ENCODE results near the gene PDLIM7. TPM values are rescaled to one million over a fixed set of nuclear protein-coding genes. Genes with fewer than 3 reads are reported as not detected.

PDLIM7 gene, protein sequence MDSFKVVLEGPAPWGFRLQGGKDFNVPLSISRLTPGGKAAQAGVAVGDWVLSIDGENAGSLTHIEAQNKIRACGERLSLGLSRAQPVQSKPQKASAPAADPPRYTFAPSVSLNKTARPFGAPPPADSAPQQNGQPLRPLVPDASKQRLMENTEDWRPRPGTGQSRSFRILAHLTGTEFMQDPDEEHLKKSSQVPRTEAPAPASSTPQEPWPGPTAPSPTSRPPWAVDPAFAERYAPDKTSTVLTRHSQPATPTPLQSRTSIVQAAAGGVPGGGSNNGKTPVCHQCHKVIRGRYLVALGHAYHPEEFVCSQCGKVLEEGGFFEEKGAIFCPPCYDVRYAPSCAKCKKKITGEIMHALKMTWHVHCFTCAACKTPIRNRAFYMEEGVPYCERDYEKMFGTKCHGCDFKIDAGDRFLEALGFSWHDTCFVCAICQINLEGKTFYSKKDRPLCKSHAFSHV
- 13.7 and 91.4 TPM in 2 replicates for total RNA-seq (ENCODE audit: low replicate concordance)

DNA sequence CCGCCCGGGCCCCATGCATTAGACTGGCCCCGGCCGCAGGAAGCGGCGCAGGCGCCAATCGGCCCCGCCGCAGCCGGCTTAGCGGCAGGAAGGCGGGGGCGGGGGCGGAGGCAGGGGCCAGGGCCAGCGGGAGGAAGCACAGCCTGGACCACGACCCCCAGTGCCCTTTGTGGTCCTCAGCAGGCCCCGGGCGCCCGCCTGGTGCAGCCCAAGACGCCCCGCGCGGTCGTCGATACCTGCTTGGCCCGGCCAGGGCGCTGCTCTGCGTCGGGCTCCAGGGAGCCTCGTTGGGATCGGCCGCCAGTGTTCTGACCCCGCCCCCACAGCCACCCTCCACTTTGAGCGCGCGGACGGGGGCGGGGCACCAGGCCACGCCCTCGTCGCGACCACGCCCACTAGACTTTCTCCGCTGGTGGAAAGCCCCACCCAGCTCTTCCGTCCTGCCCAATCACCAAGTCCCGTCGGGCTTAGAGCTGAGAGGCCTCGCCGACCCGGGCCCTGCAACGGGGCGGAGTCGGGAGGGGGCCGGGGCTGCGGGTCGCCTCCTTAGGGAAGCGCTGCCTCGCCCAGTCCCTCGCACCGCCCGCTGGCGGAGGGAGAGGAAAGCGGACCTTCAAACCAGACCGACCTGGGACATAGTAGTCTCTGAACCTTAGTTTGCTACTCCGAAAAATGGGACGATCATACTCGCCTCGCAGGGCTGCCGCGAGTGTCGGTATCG, at the start of gene PDLIM7:
TSS of gene PDLIM7 (minus strand) at position 313 of the 721 bp plus-strand sequence. CDS start 1,092 bp downstream, outside the sequence.
- DNase-seq (ENCODE audit: low read depth), result peak; percentile 97
- H3K4me3 ChIP-seq (ENCODE audit: low read depth, low read length), result peak within 1 kb of the TSS; percentile 85
- TF ChIP-seq, protein P1, sequence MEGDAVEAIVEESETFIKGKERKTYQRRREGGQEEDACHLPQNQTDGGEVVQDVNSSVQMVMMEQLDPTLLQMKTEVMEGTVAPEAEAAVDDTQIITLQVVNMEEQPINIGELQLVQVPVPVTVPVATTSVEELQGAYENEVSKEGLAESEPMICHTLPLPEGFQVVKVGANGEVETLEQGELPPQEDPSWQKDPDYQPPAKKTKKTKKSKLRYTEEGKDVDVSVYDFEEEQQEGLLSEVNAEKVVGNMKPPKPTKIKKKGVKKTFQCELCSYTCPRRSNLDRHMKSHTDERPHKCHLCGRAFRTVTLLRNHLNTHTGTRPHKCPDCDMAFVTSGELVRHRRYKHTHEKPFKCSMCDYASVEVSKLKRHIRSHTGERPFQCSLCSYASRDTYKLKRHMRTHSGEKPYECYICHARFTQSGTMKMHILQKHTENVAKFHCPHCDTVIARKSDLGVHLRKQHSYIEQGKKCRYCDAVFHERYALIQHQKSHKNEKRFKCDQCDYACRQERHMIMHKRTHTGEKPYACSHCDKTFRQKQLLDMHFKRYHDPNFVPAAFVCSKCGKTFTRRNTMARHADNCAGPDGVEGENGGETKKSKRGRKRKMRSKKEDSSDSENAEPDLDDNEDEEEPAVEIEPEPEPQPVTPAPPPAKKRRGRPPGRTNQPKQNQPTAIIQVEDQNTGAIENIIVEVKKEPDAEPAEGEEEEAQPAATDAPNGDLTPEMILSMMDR (IDR thresholded peaks at IDR 0.05; ENCODE audit: insufficient read depth, low read length), result peak; percentile 13

DNA sequence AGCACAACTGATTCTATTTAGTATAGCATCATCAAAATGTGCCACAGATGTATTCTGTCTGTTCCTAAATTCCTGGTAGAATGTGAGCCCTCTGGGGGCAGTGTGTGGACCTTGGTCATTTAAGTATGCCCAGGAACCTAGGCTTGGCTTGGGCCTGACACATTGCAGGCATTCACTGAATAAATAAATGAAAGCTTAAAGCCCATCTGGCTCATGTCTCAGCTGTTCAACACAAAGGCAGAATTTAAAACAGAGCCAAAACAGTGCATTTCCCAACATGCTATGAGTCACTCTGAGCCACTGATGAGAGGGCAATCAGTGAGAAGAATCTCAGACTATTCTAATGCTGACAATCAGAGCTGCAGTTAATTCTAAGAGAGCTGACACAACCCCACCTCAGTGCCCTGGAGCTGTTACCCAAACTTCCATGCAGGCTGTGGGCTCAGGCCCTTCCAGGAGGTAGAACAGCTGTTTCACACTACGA, 48.9 kb upstream of the PDLIM7 start:
- no peak overlapping the region for H3K4me3 ChIP-seq (ENCODE audit: low read depth, low read length)
- DNase-seq (ENCODE audit: low read depth), result peak; percentile 99
- TF ChIP-seq, protein P1 (IDR thresholded peaks at IDR 0.05; ENCODE audit: insufficient read depth, low read length), result no peak

DNA sequence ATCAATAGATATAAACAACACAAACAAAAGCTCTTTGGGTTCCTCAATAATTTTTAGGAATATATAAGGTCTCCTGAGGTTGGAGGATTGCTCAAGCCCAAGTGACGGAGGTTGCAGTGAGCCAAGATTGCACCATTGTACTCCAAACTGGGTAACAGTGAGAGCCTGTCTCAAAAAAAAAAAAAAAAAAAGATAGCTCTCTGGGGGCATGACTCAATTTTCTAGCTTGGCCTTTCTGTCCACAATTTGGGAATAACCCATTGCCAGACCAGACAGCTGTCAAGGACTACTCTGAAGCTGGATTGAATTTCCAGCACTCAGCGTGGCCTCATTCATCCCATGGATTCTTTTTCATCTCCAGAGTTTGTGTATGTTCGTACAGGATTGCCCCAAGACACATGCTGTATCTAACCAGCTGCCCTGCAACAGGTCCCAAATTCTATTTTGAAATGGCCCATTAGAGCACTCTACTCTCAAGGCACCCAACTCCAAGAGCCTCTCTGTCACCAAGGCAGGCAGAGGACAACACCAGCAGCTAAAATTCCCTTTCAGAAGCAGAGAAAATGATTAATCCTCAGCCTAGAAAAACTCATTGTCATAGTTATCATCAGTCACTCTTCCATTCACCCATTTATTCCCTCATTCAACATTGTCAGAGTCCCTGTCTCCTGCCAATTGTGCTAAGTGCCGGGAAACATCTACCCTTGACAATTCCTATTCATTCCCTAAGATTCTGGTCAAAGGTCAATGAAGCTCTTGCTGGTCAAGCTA, 48.3 kb upstream of the PDLIM7 start:
- no peak overlapping the region for H3K4me3 ChIP-seq (ENCODE audit: low read depth, low read length)
- DNase-seq (ENCODE audit: low read depth), result peak; percentile 97
- TF ChIP-seq, protein P1 (IDR thresholded peaks at IDR 0.05; ENCODE audit: insufficient read depth, low read length), result no peak

DNA sequence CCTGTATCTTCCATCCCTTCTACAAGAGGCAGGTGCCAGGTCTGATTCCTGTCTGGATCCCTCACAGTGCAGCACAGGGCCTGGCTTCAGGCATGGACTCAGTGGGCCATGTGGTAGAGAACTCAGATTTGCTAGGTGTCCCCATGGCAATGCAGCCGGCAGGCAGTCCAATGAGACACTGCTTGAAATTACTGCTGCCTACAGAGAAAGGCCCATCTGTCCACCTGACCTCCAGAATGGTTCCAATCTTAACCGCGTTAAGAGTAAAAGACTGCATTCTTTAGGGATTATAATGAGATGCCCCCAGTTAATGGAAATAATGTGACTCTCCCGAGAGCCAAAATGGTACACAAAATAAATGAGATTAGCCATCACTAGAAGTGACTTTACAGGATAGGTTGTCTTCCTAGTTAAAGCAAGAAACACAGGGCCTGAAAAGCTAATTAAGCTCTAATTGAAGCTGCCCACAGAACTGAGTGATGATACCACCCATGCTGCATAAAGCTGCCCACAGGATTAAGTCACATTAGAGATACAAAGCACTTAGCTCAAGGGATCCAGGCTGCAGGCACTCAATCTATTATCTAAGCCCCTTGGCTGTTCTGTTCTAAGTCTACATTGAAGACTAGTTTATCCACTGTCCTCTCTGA, 45.5 kb upstream of the PDLIM7 start:
- TF ChIP-seq, protein P1 (IDR thresholded peaks at IDR 0.05; ENCODE audit: insufficient read depth, low read length), result no peak
- no peak for DNase-seq (ENCODE audit: low read depth)
- no peak overlapping the region for H3K4me3 ChIP-seq (ENCODE audit: low read depth, low read length)

DNA sequence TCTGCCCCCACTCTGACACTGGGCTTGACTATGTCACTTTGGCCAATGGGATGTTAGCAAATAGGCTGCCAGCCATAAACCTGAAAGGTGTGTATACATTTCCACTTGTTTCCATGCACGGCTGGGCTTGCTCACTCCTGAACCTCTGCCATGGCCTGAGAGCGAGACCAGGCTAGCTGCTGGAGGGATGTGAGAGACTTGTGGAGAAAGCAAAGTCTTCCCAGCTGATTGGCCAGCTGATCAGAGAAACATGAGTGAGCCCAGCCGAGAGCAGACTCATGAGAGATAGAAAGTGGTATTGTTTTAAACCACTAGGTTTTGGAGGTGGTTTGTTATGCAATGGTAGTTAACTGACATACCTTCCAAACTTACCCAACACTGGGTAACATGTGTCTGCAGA, 43.0 kb upstream of the PDLIM7 start:
- TF ChIP-seq, protein P1 (IDR thresholded peaks at IDR 0.05; ENCODE audit: insufficient read depth, low read length), result no peak
- DNase-seq (ENCODE audit: low read depth), result no peak
- H3K4me3 ChIP-seq (ENCODE audit: low read depth, low read length), result no peak overlapping the region

DNA sequence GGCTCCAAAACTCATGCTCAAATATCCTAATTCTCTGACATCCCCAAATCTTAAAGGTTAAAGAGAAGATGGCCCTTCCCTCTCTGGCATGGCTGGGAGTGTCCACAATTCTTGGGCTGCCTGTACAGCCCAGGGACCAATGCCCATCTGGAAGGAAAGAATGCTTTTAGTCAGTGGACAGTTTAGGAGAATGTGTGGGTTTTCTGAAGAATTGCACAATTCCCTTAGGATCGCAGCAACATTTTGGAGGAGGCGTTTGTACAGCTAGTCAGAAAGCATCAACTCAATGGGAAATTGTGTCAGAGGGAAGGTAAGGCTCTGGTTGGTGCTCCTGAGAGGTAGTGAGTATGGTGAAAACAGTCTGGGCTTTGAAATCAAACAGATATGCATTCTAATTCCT, 42.0 kb upstream of the PDLIM7 start:
- TF ChIP-seq, protein P1 (IDR thresholded peaks at IDR 0.05; ENCODE audit: insufficient read depth, low read length), result no peak
- H3K4me3 ChIP-seq (ENCODE audit: low read depth, low read length), result no peak overlapping the region
- DNase-seq (ENCODE audit: low read depth), result peak; percentile 92
